ENCODE results near the gene ABCB4. TPM values are rescaled to one million over a fixed set of nuclear protein-coding genes. Genes with fewer than 3 reads are reported as not detected.

ABCB4 gene
- 0.16 TPM in 1 of 2 replicates, not detected in the other for total RNA-seq

DNA sequence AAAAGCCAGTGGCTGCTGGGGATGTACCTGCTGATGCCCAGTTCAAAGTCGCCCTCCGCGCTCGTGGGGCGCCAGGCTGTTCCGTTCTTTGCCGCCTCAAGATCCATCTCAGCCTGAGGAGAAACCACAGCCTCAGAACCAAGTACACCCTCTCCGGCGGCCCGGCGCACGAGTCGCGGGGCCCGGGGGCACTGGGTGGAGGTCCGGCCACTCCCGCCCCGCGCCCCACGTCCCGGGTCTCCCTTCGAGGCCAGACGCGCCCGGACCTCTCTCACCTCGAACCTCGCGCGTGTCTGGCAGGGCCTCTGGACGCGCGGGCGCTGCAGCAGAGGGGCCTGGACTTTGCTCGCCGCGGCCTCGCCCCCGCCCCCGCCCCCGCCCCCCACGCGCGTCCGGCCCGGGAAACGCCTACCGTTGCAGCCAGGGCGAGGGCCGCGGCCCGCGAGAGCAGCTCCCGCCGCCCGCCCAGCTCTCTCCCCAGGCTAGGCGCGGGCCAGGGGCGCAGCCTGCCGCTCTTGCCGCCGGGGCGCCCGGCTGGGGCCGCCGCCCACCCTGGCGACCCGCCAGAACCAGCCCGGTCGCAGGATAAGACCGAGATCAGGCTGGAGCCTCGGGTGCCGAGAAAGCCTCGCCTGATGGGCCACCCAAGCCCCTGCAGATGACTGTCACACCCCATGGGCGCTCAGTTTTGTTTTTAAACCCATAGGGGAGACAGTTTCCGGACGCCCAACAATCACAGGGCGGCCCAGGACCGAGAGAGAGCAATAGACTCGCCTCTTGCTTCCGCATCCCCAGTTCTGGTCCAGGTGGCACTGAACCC, at the start of gene ABCB4:
TSS of gene ABCB4 (minus strand) at position 322 of the 820 bp plus-strand sequence. CDS start at position 107, 215 bp downstream.

Other genes with a start within 250 kb of the ABCB4 start
- 10.4 and 11.0 TPM in 2 replicates for gene CROT, start 130.0 kb downstream of the ABCB4 start, total RNA-seq
- gene ABCB1, start 125.2 kb upstream of the ABCB4 start, total RNA-seq, result not detected in 2 replicates
- not detected in 2 replicates for gene RUNDC3B, start 152.7 kb upstream of the ABCB4 start, total RNA-seq